BJ (cell line): ENCODE measurements around the gene NAT8. TPM values are rescaled to one million over a fixed set of nuclear protein-coding genes. Genes with fewer than 3 reads are reported as not detected.
"Not testable (repeated sequence)": the region's sequence is repeated elsewhere in the genome, so short reads cannot be mapped to it uniquely, and the experiment has no call there.

Experiments used
- CTCF ChIA-PET: fragments of 350-600 bp; formaldehyde crosslinking; extraction: SDS; loops from one replicate; lab custom pipeline; 2021; ENCODE audit warnings: antibody characterized with exemption, inconsistent platforms; lab: Yijun Ruan, JAX
- POLR2A ChIA-PET: fragments of 300-600 bp; sonication (Branson Sonifier 250); formaldehyde crosslinking; extraction: SDS; loops from one replicate; lab custom pipeline; 2021; ENCODE audit warnings: antibody characterized with exemption; lab: Charles Lee
- DNase-seq: peaks from one replicate; pipeline ENCODE4 v3.0.0-alpha.2; 2011; ENCODE audit warnings: low read depth
- H3K27me3 ChIP-seq: 2 replicates; pipeline ENCODE4 v1.6.0; 2011; ENCODE audit warnings: low read length; ENCODE audit not compliant: control insufficient read depth, insufficient read depth
- H3K36me3 ChIP-seq: 2 replicates; pipeline ENCODE4 v1.5.1; 2011; ENCODE audit warnings: low read length; ENCODE audit not compliant: control insufficient read depth, insufficient read depth
- H3K4me3 ChIP-seq: 2 replicates; pipeline ENCODE4 v1.5.1; 2011; ENCODE audit warnings: low read depth, mild to moderate bottlenecking, control low read depth, low read length
- polyA plus RNA-seq: library from polyadenylated mRNA; depleted of rRNA; stranded (reverse); fragments of >200 nt; gene quantifications from 2 replicates; pipeline ENCODE4 v1.2.3, GENCODE V29; 2011
- TF ChIP-seq, protein P1 (sequence below): IDR thresholded peaks from 2 replicates; pipeline ENCODE4 v1.5.1; 2011; ENCODE audit warnings: low read depth, mild to moderate bottlenecking, control low read depth, inconsistent platforms, low read length, moderate library complexity; ENCODE audit not compliant: insufficient read depth

NAT8 gene
- polyA plus RNA-seq, 1 experiment, result not detected

DNA sequence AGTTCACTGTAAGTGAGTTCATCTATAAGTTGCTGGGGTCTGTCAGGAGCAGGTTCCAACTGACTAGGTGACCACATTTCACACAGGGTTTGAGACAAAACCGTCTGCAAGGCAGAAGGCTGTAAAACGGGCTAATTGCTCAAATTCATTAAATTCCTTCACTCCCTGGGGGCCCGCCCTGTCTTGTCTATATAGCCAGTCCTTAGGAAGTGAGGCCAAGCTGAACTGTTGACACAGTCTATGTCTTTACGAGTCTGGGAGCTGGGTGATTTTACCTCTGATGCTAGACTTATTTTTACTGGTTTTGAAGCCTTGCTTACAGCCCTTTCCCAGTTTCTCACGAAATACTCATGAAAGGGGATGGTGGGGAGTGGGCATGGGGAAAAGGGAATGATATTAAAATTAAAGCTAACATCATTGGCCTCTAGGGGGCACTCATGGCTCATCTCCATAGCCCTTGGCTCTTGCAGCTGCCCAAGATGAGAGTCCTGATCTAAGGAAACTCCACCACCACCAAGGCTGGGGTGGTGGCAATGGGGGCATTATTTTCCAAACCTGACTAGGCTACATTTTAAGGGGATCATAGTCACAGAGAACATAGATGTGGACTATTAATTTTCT is 37.8 kb upstream of the NAT8 start:
- TF ChIP-seq, protein P1, sequence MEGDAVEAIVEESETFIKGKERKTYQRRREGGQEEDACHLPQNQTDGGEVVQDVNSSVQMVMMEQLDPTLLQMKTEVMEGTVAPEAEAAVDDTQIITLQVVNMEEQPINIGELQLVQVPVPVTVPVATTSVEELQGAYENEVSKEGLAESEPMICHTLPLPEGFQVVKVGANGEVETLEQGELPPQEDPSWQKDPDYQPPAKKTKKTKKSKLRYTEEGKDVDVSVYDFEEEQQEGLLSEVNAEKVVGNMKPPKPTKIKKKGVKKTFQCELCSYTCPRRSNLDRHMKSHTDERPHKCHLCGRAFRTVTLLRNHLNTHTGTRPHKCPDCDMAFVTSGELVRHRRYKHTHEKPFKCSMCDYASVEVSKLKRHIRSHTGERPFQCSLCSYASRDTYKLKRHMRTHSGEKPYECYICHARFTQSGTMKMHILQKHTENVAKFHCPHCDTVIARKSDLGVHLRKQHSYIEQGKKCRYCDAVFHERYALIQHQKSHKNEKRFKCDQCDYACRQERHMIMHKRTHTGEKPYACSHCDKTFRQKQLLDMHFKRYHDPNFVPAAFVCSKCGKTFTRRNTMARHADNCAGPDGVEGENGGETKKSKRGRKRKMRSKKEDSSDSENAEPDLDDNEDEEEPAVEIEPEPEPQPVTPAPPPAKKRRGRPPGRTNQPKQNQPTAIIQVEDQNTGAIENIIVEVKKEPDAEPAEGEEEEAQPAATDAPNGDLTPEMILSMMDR, result peak; percentile 52
- H3K36me3 ChIP-seq, H3K4me3 ChIP-seq, H3K27me3 ChIP-seq, POLR2A ChIA-PET, DNase-seq: not testable (repeated sequence)
- CTCF ChIA-PET, result interaction anchor here (0.7 to 3.0 kb wide), 12 partner anchors 9 to 150 kb away, joined by 3 to 15 read pairs (median 4); no protein-coding TSS in a partner anchor

DNA sequence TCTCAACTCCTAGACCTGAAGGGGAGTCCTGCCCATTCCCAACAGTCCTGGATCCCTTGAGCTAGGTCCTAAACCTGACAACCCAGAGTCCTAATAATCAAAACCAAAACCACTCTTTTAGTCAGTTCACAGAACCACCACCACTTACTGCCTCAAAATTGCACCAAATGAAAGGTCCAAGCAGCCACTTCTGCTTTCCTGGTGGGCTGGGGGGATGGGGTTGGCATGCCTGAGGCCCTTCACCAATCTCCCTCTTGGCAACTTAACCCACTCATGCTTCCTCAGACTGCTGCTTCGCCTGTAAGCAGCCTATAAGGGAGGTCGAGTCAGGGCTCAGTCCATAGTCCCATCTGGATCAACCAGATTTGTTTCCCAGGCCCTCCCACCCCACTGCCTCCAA is 37.0 kb upstream of the NAT8 start:
- H3K4me3 ChIP-seq, H3K36me3 ChIP-seq, H3K27me3 ChIP-seq, POLR2A ChIA-PET, DNase-seq: not testable (repeated sequence)
- CTCF ChIA-PET, result interaction anchor here (1.2 to 3.0 kb wide), 4 partner anchors 8 to 20 kb away, joined by 3 to 15 read pairs (median 8); no protein-coding TSS in a partner anchor

DNA sequence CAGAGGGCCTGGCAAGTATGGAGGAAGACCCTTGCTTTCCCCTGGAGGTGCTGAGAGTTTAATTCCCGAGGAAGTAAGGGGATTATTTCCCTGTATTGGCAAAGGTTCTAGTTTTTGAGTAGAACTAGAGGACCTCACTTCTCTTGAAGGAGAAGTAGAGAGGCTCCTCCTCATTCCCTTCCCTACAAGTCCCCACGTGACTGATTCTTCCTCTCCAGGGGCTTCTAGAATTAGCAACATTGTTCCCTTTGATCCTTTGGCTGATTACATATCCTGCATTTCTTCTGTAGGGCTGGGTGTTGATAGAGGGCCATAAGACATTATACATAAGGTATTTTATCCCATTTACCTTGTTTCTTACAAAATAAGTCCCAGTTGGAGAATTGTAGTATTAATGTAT is 35.8 kb upstream of the NAT8 start:
- H3K27me3 ChIP-seq, H3K36me3 ChIP-seq, POLR2A ChIA-PET, DNase-seq, H3K4me3 ChIP-seq: not testable (repeated sequence)
- CTCF ChIA-PET, result interaction anchor here (2.6 to 3.0 kb wide), 2 partner anchors 12 to 18 kb away, joined by 9 to 15 read pairs; no protein-coding TSS in a partner anchor

DNA sequence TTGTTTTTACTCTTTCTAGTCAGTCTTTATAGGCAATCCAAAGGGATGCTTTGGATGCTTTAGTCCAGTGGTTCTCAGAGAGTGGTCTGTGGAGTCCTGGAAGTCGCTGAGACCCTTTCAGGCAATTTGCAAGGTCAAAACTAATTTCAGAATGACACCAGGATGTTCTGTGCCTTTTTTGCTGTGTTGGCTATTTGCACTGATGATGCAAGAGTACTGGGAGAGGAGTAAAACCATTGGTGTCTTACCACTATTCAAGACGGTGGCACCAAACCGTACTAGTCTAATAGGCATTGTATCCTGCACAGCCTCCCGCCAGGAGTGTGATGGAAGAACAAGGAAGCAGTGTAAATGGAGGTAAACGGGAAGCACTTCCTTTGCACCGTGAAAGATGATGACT is 34.0 kb upstream of the NAT8 start:
- DNase-seq, H3K4me3 ChIP-seq, POLR2A ChIA-PET, H3K27me3 ChIP-seq, CTCF ChIA-PET, H3K36me3 ChIP-seq: not testable (repeated sequence)

DNA sequence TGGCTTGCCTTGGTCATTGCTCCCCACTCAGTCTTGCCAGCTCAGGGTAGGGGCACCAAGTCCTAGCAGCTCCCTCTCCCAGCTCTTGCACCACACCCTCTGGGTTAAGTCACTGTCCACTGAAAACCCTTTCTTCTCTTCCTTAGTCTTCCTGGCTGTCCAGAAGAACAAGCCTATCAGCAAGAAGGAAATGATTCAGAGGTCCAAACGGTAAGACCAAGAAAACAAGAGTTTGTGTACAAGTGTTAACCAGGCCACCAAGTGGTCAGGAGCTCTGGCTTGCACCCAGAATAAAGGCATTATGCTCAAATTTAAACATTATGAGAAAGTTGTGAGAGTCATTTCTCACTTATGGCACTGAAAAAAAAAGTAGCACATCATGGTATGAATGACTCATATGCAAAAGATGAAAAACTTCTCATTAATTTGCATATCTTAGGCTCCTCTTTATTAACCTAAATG is 32.5 kb upstream of the NAT8 start:
- H3K27me3 ChIP-seq, H3K4me3 ChIP-seq, POLR2A ChIA-PET, H3K36me3 ChIP-seq, CTCF ChIA-PET, DNase-seq: not testable (repeated sequence)

DNA sequence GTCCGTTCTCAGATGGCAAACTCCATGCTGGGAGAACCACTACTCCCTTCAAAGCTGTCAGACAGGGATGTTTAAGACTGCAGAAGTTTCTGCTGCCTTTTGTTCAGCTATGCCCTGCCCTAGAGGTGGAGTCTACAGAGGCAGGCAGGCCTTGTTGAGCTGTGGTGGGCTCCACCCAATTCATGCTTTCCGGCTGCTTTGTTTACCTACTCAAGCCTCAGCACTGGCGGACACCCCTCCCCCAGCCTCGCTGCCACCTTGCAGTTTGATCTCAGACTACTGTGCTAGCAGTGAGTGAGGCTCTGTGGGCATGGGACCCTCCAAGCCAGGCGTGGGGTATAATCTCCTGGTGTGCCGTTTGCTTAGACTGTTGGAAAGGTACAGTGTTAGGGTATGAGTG is 27.8 kb upstream of the NAT8 start:
- H3K36me3 ChIP-seq, H3K4me3 ChIP-seq, DNase-seq, POLR2A ChIA-PET, H3K27me3 ChIP-seq: not testable (repeated sequence)
- CTCF ChIA-PET, result interaction anchor here (1.3 to 1.8 kb wide), 2 partner anchors 10 to 23 kb away, joined by 4 to 7 read pairs; no protein-coding TSS in a partner anchor

DNA sequence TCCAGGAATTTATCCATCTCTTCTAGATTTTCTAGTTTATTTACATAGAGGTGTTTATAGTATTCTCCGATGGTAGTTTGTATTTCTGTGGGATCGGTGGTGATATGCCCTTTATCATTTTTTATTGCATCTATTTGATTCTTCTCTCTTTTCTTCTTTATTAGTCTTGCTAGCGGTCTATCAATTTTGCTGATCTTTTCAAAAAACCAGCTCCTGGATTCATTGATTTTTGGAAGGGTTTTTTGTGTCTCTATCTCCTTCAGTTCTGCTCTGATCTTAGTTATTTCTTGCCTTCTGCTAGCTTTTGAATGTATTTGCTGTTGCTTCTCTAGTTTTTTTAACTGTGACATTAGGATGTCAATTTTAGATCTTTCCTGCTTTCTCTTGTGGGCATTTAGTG is 25.0 kb upstream of the NAT8 start:
- H3K4me3 ChIP-seq, DNase-seq, H3K36me3 ChIP-seq, H3K27me3 ChIP-seq, POLR2A ChIA-PET: not testable (repeated sequence)
- CTCF ChIA-PET, result interaction anchor here (1.8 kb wide), 1 partner anchor 12 kb away, joined by 3 read pairs; no protein-coding TSS in a partner anchor

DNA sequence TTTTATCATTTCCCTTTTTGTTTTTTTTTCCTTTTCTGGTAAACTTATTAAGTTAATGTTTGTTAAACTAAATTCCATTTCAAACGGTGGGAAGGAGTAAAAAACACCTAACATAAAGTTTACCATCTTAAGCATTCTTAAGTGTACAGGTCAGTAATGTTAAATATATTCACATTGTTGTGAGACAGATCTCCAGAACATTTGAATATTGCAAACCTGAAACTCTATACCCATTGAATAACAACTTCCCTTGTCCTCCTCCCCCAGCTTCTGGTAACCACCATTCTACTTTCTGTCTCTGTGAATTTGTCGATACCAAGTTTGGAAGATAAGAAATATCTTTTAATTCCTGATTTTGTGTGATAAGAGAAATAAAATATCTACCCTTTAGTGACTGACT is 12.0 kb upstream of the NAT8 start:
- CTCF ChIA-PET, result no interaction called here
- TF ChIP-seq, protein P1, result no peak
- Histone ChIP-seq H3K27me3 (peaks cover 2% of the 10 kb centered on the region; the same call in 1 of the 2 replicates), H3K4me3 (no peak overlapping the region), H3K36me3 (no peaks in the 10 kb centered on the region)
- no peak for DNase-seq
- POLR2A ChIA-PET, result no interaction called here
